HG03558 (cell line): ENCODE results near the gene ATP5MC2.
A peak's percentile ranks its signal among the peaks of the same experiment; 100 is the strongest.
"Not testable (repeated sequence)": the region's sequence is repeated elsewhere in the genome, so short reads cannot be mapped to it uniquely, and the experiment has no call there.

Source experiments
- ATAC-seq: cut with Tn5 transposase; IDR thresholded peaks from one replicate; pipeline ENCODE4 v1.9.1; 2021; ENCODE audit warnings: moderate number of reproducible peaks; ENCODE audit not compliant: unreplicated experiment; ENCODE audit errors: extremely low read depth

The ATP5MC2 gene

DNA sequence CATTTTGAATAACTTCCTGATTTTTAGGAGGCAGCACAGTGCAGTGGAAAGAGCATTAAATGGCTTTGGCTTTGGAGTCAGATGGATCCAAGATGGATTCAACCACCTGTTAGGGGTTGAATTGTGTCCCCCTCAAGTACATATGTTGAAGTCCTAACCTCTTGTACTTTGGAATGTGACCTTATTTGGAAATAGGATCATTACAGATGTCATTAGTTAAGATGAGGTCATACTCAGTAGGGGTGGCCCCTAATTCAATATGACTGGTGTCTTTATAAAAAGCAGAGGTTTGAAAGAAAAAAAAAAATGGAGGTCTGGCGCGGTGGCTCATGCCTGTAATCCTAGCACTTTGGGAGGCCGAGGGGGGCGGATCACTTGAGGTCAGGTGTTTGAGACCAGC lies 18.8 kb downstream of the ATP5MC2 start:
- ATAC-seq: no peak

GRCh38 chr12:53653595-53653994 lies 22.3 kb downstream of the ATP5MC2 start:
- ATAC-seq: no peak

DNA sequence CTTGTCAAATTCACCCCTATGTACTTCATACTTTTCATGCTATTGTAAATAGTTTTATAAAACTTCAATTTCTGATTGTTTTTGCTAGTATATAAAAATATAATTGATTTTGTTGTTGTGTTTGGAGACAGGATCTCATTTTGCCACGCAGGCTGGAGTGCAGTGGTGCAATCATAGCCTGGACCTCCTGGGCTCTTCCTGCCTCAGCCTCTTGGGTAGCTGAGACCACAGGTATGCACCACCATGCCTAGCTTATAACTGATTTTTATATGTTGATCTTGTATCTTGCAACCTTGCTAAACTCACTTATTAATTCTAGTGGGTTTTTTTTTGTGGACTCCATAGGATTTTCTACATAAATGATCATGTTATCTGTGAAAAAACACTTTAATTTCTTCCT lies 23.5 kb downstream of the ATP5MC2 start:
- no peak for ATAC-seq

- ATAC-seq: no peak
Measured at GRCh38 chr12:53651737-53652136, 24.1 kb downstream of the ATP5MC2 start.

DNA sequence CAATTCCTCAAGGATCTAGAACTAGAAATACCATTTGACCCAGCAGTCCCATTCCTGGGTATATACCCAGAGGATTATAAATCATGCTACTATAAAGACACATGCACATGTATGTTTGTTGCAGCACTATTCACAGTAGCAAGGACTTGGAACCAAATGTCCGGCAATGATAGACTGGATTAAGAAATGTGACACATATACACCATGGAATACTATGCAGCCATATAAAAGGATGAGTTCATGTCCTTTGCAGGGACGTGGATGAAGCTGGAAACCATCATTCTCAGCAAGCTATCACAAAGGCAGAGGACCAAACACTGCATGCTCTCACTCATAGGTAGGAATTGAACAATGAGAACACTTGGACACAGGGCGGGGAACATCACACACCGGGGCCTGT lies 29.6 kb downstream of the ATP5MC2 start:
- ATAC-seq: not testable (repeated sequence)

- no peak for ATAC-seq
Measured at GRCh38 chr12:53645165-53645564, 30.7 kb downstream of the ATP5MC2 start.

DNA sequence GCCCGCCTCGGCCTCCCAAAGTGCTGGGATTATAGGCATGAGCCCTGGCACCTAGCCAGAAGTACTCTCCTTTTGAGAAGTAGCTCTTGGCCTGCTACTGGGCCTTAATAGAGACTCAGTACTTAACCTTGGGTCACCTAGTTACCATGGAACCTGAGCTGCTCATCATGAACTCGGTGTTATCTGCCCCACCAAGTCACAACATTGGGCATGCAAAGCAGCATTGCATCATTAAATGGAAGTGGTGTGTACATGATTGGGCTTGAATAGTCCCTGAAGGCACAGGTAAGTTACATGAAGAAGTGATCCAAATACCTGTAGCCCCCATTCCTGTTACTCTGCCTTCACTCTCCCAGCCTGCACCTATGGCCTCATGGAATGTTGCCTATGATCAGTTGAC lies 31.8 kb downstream of the ATP5MC2 start:
- no peak for ATAC-seq

- ATAC-seq: no peak
Measured at GRCh38 chr12:53643232-53643979, 32.5 kb downstream of the ATP5MC2 start.

GRCh38 chr12:53638057-53638456 lies 37.8 kb downstream of the ATP5MC2 start:
- ATAC-seq: no peak

GRCh38 chr12:53636641-53637040 lies 39.2 kb downstream of the ATP5MC2 start:
- no peak for ATAC-seq

GRCh38 chr12:53635708-53636107 lies 40.2 kb downstream of the ATP5MC2 start:
- ATAC-seq: not testable (repeated sequence)

GRCh38 chr12:53631721-53632120 lies 44.2 kb downstream of the ATP5MC2 start:
- ATAC-seq: no peak

DNA sequence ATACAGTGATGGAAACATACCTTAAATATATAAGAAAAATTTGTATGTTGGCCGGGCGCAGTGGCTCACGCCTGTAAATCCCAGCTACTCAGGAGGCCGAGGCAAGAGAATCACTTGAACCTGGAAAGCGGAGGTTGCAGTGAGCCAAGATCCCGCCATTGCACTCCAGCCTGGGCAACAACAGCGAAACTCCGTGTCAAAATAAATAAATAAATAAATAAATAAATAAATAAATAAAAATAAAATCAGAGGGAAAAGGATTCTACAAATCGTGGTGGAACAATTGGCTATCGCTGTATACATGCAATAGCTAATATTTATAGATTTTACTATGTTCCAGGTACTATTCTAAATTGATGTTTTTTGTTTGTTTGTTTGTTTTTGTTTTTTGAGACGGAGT lies 48.0 kb downstream of the ATP5MC2 start:
- ATAC-seq: no peak

DNA sequence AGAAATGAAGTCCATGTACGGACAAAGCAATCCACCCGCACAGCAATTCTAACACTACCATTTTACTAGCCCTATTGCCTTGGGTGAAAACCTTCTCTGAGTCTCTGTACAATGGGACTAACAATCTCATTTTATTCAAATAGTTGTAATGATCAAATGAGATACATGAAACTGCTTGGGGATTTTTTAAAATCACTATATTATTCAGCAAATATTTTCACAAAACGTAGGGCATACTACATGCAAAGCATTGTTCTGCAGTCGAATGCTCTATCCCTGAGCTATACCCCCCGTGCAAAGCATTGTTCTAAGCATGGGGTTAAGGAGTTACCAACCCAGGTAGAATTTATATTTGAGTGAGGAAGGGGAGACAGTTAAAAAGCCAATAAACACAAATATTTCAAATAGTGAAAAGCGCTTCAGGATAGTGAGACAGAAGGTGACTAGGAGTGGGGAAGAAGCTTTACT lies 49.1 kb downstream of the ATP5MC2 start:
- ATAC-seq: peak; percentile 4

DNA sequence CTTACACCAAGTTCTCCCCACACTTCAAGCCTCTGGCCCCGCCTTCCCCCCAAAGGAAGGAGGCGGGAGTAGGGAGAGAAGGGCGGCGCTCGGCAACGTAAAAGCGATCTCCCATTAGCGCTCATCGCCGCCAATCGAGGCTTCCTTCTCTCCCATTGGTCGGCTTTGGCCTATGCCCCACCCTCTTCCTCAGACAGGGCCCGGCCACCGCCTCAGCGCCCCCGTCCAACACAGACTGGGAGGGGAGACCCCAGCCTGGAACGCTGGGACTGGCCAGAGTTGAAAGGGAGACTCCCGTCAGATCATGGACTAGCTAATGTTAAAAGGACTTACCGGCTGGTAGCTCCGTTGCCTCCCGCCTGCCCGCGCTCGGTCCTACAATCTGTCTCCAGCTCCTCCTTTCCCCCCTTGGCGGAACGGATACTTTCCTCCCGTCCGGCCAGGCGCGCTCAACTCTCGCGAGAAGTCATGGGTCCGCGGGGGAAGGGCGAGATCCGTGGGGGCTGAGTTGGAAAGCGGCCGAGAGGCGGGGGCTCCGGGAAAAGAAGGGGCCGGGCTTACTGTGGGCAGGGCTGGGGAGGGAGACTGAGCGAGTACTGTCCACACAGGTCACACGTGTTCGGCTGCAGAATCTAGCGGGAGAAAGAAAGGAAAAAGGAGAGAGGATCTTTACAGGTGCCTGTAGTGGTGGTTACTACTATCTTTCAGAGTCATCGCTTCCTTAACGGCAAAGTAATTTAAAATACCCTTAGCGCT lies 49.8 kb downstream of the ATP5MC2 start, which contains the start of gene ATF7:
TSS of gene ATF7 (minus strand) at position 437 of the 756 bp plus-strand sequence. CDS start 25,382 bp downstream, outside the sequence.
- peak; percentile 83 for ATAC-seq

GRCh38 chr12:53625373-53625945 lies 50.4 kb downstream of the ATP5MC2 start:
- no peak for ATAC-seq

GRCh38 chr12:53624956-53625355 lies 50.9 kb downstream of the ATP5MC2 start:
- no peak for ATAC-seq

DNA sequence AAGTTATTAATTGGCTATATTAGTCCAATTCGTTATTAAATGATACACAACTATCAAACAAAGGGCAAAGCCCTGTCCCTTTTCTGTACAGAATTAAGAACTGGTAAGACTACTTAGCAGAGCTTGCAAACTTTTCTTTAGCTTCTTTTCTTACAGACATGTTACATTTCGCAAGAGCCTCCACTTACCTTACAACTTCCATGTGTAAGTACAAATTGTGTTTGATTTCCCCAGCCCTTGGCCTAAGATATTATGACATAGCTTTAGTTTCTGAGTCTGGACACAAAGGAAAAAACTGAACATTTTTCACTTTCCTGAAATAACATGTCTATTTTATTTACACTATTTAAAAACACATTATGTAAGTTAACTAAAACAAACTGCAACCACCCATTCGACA lies 51.4 kb downstream of the ATP5MC2 start:
- no peak for ATAC-seq

GRCh38 chr12:53623548-53624385 lies 52.1 kb downstream of the ATP5MC2 start:
- no peak for ATAC-seq

DNA sequence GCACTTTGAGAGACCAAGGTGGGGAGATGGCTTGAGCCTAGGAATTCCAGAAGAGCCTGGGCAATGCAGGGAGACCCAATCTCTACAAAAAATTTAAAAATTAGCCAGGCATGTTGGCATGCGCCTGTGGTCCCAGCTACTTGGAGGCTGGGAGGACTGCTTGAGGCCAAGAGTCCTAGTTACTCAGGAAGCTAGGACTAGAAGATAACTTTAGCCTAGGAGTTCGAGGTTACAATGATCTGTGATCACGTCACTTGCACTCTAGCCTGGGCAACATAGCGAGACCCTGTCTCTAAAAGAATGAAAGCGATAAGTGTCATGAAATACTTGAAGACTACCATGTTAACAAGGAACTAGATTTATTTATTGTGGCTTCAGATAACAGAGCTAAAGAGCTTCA lies 53.2 kb downstream of the ATP5MC2 start:
- no peak for ATAC-seq
